H1 (cell line): ENCODE measurements around the gene PRX. TPM values are rescaled to one million over a fixed set of nuclear protein-coding genes. Genes with fewer than 3 reads are reported as not detected.

Source experiments
- BCL11A ChIP-seq, 2 experiments: IDR thresholded peaks; one replicate each; pipeline ENCODE4 v1.6.1; 2011; ENCODE audit warnings: low read depth in 2 of 2, low read length in 2 of 2, mild to moderate bottlenecking in 2 of 2
- CEBPB ChIP-seq: IDR thresholded peaks from 2 replicates; pipeline ENCODE4 v1.6.1; 2012; ENCODE audit warnings: low read depth, low read length
- EGR1 ChIP-seq: IDR thresholded peaks from 2 replicates; pipeline ENCODE4 v1.6.1; 2011; ENCODE audit warnings: low read depth, low read length, borderline replicate concordance
- EP300 ChIP-seq, 2 experiments: IDR thresholded peaks; 1 replicate in 1 of 2; 2 replicates in 1 of 2; pipeline ENCODE4 v1.6.1; 2011 to 2012; ENCODE audit warnings: low read depth in 2 of 2, low read length in 2 of 2, mild to moderate bottlenecking in 2 of 2, borderline replicate concordance in 1 of 2, inconsistent platforms in 1 of 2, moderate library complexity in 1 of 2
- EZH2 ChIP-seq: fragments of 200-600 bp; sonication (generic); IDR thresholded peaks from 2 replicates; pipeline ENCODE4 v1.7.1; 2012; ENCODE audit warnings: low read depth, mild to moderate bottlenecking, moderate library complexity, low read length, inconsistent platforms; ENCODE audit not compliant: severe bottlenecking
- HDAC6 ChIP-seq: IDR thresholded peaks from one replicate; pipeline ENCODE4 v1.7.1; 2012; ENCODE audit warnings: low read depth, mild to moderate bottlenecking, inconsistent platforms, low read length, moderate library complexity
- JUN ChIP-seq: IDR thresholded peaks from 2 replicates; pipeline ENCODE4 v1.6.1; 2011; ENCODE audit warnings: low read depth, mild to moderate bottlenecking, improper control_type of control experiment, low read length
- JUND ChIP-seq: IDR thresholded peaks from 2 replicates; pipeline ENCODE4 v1.6.1; 2011; ENCODE audit warnings: mild to moderate bottlenecking, improper control_type of control experiment, low read length
- KDM4A ChIP-seq: IDR thresholded peaks from one replicate; pipeline ENCODE4 v1.7.1; 2012; ENCODE audit warnings: low read depth, mild to moderate bottlenecking, moderate library complexity, low read length, inconsistent platforms; ENCODE audit not compliant: severe bottlenecking
- RNF2 ChIP-seq: fragments of 200-900, 300-1000 bp; sonication (generic); IDR thresholded peaks from 2 replicates; pipeline ENCODE4 v1.7.1; 2016; ENCODE audit warnings: borderline replicate concordance, low read depth, mild to moderate bottlenecking, antibody characterized with exemption, low read length; ENCODE audit not compliant: poor library complexity, severe bottlenecking; ENCODE audit errors: missing control alignments
- RXRA ChIP-seq: IDR thresholded peaks from 2 replicates; pipeline ENCODE4 v1.6.1; 2011; ENCODE audit warnings: low read depth, mild to moderate bottlenecking, low read length, moderate library complexity; ENCODE audit not compliant: insufficient read depth
- SAP30 ChIP-seq: fragments of 300-600 bp; sonication (generic); IDR thresholded peaks from 2 replicates; pipeline ENCODE4 v1.7.1; 2012; ENCODE audit warnings: low read length, moderate library complexity, mild to moderate bottlenecking, inconsistent platforms; ENCODE audit not compliant: insufficient read depth, insufficient replicate concordance
- SIN3A ChIP-seq, 2 experiments: IDR thresholded peaks in 1 of 2; conservative IDR thresholded peaks in 1 of 2; 2 replicates each; pipeline ENCODE4 v1.6.1; 2011 to 2012; ENCODE audit warnings: low read length in 2 of 2, improper control_type of control experiment in 1 of 2, low read depth in 1 of 2, mild to moderate bottlenecking in 1 of 2
- SIRT6 ChIP-seq: IDR thresholded peaks from one replicate; pipeline ENCODE4 v1.7.1; 2012; ENCODE audit warnings: low read length, inconsistent platforms
- SP4 ChIP-seq: IDR thresholded peaks from 2 replicates; pipeline ENCODE4 v1.6.1; 2012; ENCODE audit warnings: low read length, inconsistent platforms
- SRF ChIP-seq: IDR thresholded peaks from 2 replicates; pipeline ENCODE4 v1.6.1; 2011; ENCODE audit warnings: mild to moderate bottlenecking, low read depth, low read length, moderate library complexity
- SUZ12 ChIP-seq: fragments of 200-600 bp; sonication (generic); IDR thresholded peaks from 2 replicates; pipeline ENCODE4 v1.6.1; 2012; ENCODE audit warnings: mild to moderate bottlenecking, inconsistent platforms, low read length, moderate library complexity, mixed read lengths
- TAF1 ChIP-seq: IDR thresholded peaks from 2 replicates; pipeline ENCODE4 v1.6.1; 2011; ENCODE audit warnings: mild to moderate bottlenecking, low read depth, low read length
- TEAD4 ChIP-seq: IDR thresholded peaks from 2 replicates; pipeline ENCODE4 v1.6.1; 2012; ENCODE audit warnings: low read depth, low read length, inconsistent platforms, mixed read lengths
- YY1 ChIP-seq: IDR thresholded peaks from 2 replicates; pipeline ENCODE4 v1.6.1; 2011; ENCODE audit warnings: low read depth, mild to moderate bottlenecking, low read length
- polyA plus RNA-seq, 7 experiments: library from polyadenylated mRNA; depleted of rRNA in 3 of 7; stranded (reverse) in 5 of 7; unstranded in 2 of 7; fragments of >200 nt in 5 of 7; fragments of 200-250 nt in 2 of 7; gene quantifications; 1 replicate in 5 of 7; 2 replicates in 1 of 7; 4 replicates in 1 of 7; pipeline versions ENCODE4 v1.2.1 to v1.2.3, GENCODE V29; 2011 to 2013; ENCODE audit warnings: missing spikeins in 2 of 7, mixed read lengths in 2 of 7
- total RNA-seq: library from RNA; stranded (reverse); fragmentation: NEBNext Ultra II Directional; extraction: Animal tissue kit (Norgen Biotek cat#: 25700); gene quantifications from 2 replicates; pipeline ENCODE4 v1.2.1, GENCODE V29; 2021
- TF ChIP-seq, protein P1 (sequence below): IDR thresholded peaks from 2 replicates; pipeline ENCODE4 v1.6.1; 2012; ENCODE audit warnings: low read length, inconsistent platforms
- TF ChIP-seq, protein P2 (sequence below): IDR thresholded peaks from 2 replicates; pipeline ENCODE4 v1.6.1; 2012; ENCODE audit warnings: inconsistent platforms

PRX gene
- total and polyA plus RNA-seq, 2 of the 8 experiments (the other 6 are each of a cell fraction or from before 2014, with no cell fraction given) = 2.8 to 5.8 TPM

- TF ChIP-seq, protein P1, sequence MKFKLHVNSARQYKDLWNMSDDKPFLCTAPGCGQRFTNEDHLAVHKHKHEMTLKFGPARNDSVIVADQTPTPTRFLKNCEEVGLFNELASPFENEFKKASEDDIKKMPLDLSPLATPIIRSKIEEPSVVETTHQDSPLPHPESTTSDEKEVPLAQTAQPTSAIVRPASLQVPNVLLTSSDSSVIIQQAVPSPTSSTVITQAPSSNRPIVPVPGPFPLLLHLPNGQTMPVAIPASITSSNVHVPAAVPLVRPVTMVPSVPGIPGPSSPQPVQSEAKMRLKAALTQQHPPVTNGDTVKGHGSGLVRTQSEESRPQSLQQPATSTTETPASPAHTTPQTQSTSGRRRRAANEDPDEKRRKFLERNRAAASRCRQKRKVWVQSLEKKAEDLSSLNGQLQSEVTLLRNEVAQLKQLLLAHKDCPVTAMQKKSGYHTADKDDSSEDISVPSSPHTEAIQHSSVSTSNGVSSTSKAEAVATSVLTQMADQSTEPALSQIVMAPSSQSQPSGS = no peak; the same call in 1 of the 2 replicates
- TF ChIP-seq KDM4A (peak; percentile 46), BCL11A (IDR thresholded peaks at IDR 0.05; ENCODE audit: low read depth in 2 of 2, low read length in 2 of 2) (no peak), EZH2 (no peak), RXRA (no peak), TEAD4 (no peak), SIRT6 (no peak), HDAC6 (no peak), SUZ12 (no peak), TAF1 (peak; percentile 94), YY1 (no peak), EGR1 (peak; percentile 31; the same call in 1 of the 2 replicates), RNF2 (no peak), JUN (no peak), CEBPB (no peak), EP300 (IDR thresholded peaks at IDR 0.05; ENCODE audit: borderline replicate concordance in 1 of 2, low read depth in 2 of 2, low read length in 2 of 2) (no peak), SP4 (peak; percentile 67), SRF (no peak), JUND (no peak), SIN3A (conservative IDR thresholded peaks at IDR 0.05 in 1 of 2, IDR thresholded peaks at IDR 0.05 in 1 of 2; ENCODE audit: low read depth in 1 of 2, low read length in 2 of 2) (peak; percentile 1 to 26; a peak in 1 of 4 replicates), SAP30 (peak; percentile 39)
- TF ChIP-seq, protein P2, sequence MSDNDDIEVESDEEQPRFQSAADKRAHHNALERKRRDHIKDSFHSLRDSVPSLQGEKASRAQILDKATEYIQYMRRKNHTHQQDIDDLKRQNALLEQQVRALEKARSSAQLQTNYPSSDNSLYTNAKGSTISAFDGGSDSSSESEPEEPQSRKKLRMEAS = peak; percentile 41
Observed at GRCh38 chr19:40425450-40426287, 12.5 kb upstream of the PRX start, which contains the start of gene SERTAD1 (continued).
